Mesothelial cell of epicardium (in vitro differentiated cells): ENCODE results near the gene SLC1A1. TPM values are rescaled to one million over a fixed set of nuclear protein-coding genes. Genes with fewer than 3 reads are reported as not detected.

Experiments
- DNase-seq, 2 experiments: peaks; one replicate each; pipeline ENCODE4 v3.0.0; 2021; ENCODE audit warnings: low spot score in 2 of 2; ENCODE audit not compliant: unreplicated experiment in 2 of 2
- H3K27ac Mint-ChIP-seq: 2 replicates; pipeline ENCODE4 v1.8.0; 2021; ENCODE audit warnings: mixed read lengths
- H3K27me3 Mint-ChIP-seq: 2 replicates; pipeline ENCODE4 v1.8.0; 2021; ENCODE audit warnings: low read depth, mixed read lengths
- H3K36me3 Mint-ChIP-seq: 2 replicates; pipeline ENCODE4 v1.8.0; 2021; ENCODE audit warnings: mixed read lengths
- H3K4me1 Mint-ChIP-seq: 2 replicates; pipeline ENCODE4 v1.8.0; 2021; ENCODE audit warnings: mixed read lengths
- H3K4me3 Mint-ChIP-seq: 2 replicates; pipeline ENCODE4 v1.8.0; 2021; ENCODE audit warnings: mild to moderate bottlenecking, moderate library complexity, mixed read lengths
- H3K9me3 Mint-ChIP-seq: 2 replicates; pipeline ENCODE4 v1.8.0; 2021; ENCODE audit warnings: mixed read lengths
- CTCF ChIP-seq: fragments of 200-600 bp; sonication (generic); IDR thresholded peaks from one replicate; pipeline ENCODE4 v1.5.0; 2021; ENCODE audit warnings: antibody characterized with exemption; ENCODE audit not compliant: unreplicated experiment
- total RNA-seq: library from RNA; stranded (reverse); gene quantifications from 3 replicates; pipeline ENCODE4 v1.2.1, GENCODE V29; 2021

Gene SLC1A1
- total RNA-seq, 1 donor from 2014 or later, result 3.9 TPM

DNA sequence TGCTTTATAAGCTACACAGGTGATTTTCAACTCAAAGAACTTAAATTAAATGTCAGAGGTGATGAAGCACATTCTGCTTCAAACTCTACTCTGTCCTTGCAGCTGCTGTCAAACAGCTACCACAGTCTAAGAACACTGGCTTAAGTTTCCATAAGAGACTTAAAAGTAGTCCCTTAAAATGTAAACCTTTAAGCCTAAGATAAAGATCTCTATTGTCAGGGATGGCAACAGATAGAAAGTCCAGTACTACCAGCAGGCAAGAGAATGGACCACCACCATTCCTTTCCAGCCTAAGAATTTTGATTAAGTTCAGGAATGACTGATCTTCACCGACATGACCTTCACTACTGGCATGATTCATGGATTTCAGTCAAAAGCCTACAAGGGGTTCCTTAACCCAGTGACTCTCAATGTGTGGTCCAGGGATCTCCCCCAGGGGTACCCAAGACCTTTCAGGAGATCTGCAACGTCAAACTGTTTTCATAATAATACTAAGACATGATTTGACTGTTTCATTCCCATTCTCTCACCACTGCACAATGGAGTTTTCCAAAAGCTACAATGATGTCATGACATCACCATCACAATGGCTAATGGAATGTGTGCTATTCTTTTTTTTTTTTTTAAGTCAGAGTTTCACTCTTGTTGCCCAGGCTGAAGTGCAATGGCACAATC lies 130.8 kb downstream of the SLC1A1 start:
- Mint-ChIP-seq H3K4me1 (no peaks in the 10 kb centered on the region), H3K27me3 (no peaks in the 10 kb centered on the region), H3K9me3 (no peaks in the 10 kb centered on the region), H3K4me3 (no peak overlapping the region), H3K27ac (no peak overlapping the region), H3K36me3 (peaks cover 2% of the 10 kb centered on the region)
- DNase-seq, result no peak
- no peak for TF ChIP-seq CTCF

DNA sequence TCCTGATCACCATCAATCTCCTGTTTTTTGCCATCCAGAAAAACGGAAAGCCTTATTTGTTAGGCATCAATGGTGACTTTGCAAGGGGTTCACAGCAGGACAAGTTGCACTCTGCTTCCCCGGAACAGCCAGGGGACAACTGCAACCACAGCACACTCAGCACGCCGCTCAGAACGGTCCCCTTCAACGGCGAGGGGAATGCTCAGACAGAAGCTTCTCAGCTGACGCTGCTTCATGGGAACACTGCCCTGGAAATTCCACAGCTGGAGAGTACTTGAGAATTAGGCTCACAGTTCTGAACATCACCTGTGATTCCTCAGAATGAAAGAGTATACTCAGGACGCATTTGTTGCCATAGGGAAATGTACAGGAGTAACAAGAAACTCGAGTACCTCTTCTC lies 131.7 kb downstream of the SLC1A1 start:
- Mint-ChIP-seq H3K4me1 (no peaks in the 10 kb centered on the region), H3K4me3 (no peak overlapping the region), H3K36me3 (peaks cover 2% of the 10 kb centered on the region), H3K27me3 (no peaks in the 10 kb centered on the region), H3K27ac (no peak overlapping the region), H3K9me3 (no peaks in the 10 kb centered on the region)
- no peak for DNase-seq
- no peak for TF ChIP-seq CTCF

- H3K27me3 Mint-ChIP-seq, result no peaks in the 10 kb centered on the region
- TF ChIP-seq CTCF, result no peak
- H3K9me3 Mint-ChIP-seq, result no peaks in the 10 kb centered on the region
- DNase-seq, result no peak
- H3K36me3 Mint-ChIP-seq, result no peaks in the 10 kb centered on the region
- H3K4me1 Mint-ChIP-seq, result no peaks in the 10 kb centered on the region
- H3K27ac Mint-ChIP-seq, result no peak overlapping the region
- no peak overlapping the region for H3K4me3 Mint-ChIP-seq
These were observed 140.6 kb downstream of the SLC1A1 start for GRCh38 chr9:4630836-4631235.

Other genes with a start within 250 kb of the SLC1A1 start
- gene GLIS3, start 190.4 kb upstream of the SLC1A1 start, total RNA-seq, result 5.1 to 6.3 TPM (median 5.4 TPM) in 3 replicates
- 11.3 to 12.7 TPM (median 11.8 TPM) in 3 replicates for gene PLPP6, start 171.8 kb downstream of the SLC1A1 start, total RNA-seq
- 5.5 to 6.7 TPM (median 6.1 TPM) in 3 replicates for gene SPATA6L, start 176.0 kb downstream of the SLC1A1 start, total RNA-seq
- 12.6 to 13.2 TPM (median 12.7 TPM) in 3 replicates for gene CDC37L1, start 189.1 kb downstream of the SLC1A1 start, total RNA-seq